GM21576 (cell line): Measurements from ENCODE around the gene DDI2.
"Not testable (repeated sequence)": the region's sequence is repeated elsewhere in the genome, so short reads cannot be mapped to it uniquely, and the experiment has no call there.

Experiments used
- ATAC-seq: cut with Tn5 transposase; IDR thresholded peaks from one replicate; pipeline ENCODE4 v1.9.1; 2021; ENCODE audit warnings: mild to moderate bottlenecking, moderate library complexity; ENCODE audit not compliant: unreplicated experiment

DDI2 gene

DNA sequence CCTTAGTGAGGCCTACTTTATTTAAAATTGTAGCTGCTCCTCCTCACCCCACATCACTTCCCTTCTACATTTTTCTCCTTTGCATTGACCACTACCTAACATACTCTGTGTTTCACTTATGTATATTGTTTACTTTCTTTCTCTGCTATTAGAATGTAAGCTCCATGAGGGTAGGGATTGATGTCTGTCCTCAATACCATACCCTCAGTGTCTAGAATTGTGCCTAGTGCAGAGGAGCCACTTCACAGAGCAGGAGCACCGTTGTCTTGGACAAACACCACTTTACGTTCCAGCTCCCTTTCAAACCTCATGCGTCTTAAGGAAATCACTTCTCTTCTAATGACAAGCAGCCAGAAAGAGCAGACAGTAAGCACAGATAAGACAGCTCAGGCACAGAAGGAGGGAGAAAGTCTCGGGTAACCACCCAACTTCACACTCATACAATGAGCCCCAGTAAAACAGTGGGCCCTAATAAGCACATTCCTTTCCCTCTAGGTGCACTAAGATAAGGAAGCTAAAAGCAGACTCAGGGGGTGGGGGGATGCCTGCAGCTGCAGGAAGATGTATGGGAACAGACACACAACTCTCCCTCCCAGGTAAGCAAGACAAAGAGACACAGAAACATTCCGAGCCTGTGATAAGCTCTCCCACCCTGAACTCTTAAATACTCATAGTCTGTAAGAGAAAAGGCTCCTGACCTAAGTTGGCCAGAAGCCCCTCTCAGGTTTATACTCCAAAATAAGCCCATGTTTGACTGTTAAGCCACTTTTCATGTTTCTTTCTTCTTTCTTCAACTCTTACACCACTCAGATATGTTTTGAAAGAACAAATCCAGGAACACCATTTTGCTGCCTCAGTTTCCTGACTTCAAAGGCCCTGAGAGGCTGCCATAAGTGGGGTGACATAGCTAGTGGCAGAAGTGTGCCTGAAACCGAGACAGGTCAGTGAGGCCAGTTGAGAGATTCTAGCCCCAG is 59.7 kb downstream of the DDI2 start:
- ATAC-seq = no peak

DNA sequence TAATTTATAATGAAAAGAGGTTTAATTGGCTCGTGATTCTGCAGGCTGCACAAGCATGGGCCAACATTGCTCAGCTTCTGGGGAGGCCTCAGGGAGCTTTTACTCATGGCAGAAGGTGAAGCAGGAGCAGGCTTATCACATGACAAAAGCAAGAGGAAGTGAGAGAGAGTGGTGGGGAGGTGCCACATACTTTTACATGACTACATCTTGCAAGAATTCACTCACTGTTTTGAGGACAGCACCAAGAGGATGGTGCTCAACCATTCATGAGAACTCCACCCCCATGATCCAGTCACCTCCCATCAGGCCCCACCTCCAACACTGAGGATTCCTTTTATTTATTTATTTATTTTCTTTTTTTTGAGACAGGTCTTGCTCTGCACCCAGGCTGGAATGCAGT is 61.3 kb downstream of the DDI2 start:
- no peak for ATAC-seq

DNA sequence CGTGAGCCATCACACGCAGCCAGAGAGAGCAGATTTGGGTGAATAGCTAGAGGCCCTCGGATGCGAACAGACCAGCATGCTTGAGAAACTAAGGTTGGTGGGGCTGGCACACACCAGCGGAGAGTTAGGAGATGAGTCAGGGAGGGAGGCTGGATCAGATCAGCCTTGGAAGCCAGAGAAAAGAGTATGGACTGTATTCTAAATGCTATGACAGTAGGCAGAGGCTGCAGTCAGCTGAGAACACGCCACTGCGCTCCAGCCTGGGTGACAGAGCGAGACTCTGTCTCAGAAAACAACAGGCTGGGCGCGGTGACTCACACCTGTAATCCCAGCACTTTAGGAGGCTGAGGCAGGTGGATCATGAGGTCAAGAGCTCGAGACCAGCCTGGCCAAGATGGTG is 62.9 kb downstream of the DDI2 start:
- no peak for ATAC-seq

DNA sequence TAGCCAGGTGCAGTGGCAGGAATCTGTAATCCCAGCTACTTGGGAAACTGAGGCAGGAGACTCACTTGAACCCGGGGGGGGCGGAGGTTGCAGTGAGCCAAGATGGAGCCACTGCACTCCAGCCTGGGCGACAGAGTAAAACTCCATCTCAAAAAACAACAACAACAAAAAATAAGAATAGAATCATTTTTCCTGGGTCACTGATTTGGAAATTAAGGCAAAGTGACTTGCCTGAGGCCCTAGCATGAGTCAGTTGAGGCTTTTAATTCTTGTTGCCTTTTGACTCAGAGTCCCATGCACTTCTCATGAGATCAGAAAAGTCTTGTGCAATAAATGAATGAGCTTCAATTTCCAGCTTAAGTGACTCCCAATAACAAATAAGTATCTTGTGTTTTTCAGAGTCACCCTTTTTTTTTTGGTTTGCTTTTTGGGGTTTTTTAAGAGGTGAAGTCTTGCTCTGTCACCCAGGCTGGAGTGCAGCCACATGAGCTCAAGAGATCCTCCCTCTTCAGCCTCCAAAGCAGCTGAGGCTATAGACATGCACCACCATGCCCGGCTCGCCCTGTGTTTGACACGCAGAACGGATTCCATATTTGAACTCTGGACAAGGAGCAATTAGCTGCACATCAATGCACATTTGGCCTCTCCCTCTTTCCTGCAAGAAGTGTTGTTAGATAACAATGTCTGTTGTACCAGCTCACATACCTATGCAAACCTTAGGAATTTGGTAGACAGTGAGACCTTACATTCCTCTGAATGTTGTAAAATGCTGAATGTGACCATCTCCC is 63.5 kb downstream of the DDI2 start:
- ATAC-seq = no peak

DNA sequence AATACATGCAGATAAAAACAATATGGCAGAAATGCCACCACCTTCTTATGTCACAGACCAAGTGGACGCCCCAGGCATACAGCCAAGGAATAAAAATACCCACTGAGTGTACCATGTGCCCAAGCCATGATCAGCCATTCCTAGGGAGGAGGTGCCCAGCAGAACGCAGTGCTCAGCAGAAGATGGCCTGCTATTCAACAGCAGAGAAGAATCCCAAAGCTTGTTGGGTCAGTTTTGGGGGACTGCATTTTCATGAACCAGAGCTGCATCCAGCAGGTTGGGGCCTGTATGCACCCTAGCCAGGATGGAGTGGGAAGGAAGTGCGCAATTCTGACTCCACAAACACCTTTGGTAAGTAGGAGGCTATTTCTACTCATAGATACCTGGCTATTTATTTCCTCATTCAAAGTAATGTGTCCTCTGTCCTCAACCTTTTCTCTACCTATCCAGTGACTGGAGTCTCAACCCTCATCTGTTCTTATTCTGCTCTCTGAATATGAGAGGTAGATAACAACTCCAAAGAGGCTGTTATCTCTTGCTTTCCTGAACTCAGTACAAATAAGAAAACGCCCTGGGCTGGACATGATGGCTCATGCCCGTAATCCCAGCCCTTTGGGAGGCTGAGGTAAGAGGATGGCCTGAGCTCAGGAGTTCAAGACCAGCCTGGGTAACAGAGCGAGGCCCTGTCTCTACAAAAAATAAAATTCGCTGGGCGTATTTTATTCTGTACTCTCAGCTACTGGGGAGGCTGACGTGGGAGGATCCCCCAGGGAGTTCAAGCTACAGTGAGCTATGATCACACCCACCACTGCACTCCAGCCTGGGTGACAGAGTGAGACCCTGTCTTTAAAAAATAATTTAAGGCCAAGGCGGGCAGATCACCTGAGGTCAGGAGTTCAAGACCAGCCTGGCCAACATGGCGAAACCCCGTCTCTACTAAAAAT is 64.4 kb downstream of the DDI2 start:
- no peak for ATAC-seq

DNA sequence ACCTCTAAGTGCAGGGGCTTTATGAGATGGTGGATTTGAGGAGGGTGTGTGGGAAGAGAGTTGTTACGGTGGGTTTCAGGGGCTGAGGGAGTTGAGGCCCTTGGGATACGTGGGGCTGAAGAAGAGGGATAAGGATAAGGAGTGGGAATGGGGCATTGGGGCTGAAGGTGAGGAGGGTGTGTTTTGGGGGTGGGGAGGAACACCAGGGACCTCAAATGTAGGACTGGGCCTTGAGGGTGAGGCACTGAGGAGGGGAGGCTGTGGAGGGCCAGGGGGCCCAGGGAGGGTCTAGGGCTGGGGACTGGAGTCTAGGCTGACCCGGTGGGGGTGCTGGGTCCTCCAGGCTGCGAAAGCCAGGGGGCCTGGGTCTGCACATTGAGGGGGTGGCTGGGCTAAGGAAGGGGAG is 65.7 kb downstream of the DDI2 start:
- ATAC-seq = no peak

DNA sequence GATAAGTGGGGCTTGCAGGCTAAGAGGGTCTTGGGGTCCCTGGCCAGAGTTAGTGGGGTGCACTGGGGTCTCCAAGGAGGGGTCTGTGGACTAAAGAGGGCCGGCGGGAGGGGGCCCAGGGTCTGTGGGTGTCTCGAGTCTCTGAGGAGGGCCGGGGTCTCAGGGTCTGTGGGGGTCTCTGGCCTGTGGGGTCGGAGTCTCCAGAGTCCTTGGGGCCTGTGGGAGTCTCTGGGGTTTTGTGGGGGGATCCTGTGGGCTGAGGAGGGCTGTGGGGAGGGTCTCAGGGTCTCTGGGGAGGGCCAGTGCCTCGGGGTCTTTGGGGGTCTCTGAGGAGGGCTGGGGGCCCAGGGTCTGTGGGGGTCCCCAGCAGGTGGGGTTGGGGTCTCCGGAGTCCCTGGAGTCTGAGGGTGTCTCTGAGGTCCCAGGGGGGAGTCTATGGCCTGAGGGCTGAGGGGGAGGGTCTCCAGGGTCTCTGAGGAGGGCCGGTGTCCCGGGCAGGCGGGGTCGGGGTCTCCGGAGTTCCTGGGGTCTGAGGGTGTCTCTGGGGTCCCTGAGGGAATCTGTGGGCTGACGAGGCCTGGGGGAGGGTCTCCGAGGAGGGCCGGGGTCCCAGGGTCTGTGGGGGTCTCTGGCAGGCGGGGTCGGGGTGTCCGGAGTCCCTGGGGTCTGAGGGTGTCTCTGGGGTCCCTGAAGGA is 66.2 kb downstream of the DDI2 start:
- no peak for ATAC-seq

DNA sequence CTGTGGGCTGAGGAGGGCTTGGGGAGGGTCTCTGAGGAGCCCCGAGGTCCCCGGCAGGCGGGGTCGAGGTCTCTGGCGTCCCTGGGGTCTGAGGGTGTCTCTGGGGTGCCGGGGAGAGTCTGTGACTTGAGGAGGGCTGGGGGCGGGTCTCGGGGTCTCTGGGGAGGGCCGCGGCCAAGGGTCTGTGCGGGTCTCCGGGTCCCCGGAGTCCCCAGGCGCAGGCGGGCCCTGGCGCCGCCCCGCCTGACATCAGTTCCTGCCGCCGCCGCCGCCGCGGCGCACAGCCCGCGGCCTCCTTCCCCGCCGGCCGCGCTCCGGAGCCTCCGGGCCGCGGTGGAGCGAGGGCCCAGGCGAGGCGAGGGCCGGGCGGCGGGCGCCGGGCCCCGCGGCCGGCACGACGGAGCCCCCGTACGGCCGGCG is 66.8 kb downstream of the DDI2 start, which contains the start of gene PLEKHM2:
Gene PLEKHM2, plus strand, starts transcription at position 279 of the 420 bp plus-strand sequence. CDS start 239 bp downstream, outside the sequence.
- no peak for ATAC-seq

DNA sequence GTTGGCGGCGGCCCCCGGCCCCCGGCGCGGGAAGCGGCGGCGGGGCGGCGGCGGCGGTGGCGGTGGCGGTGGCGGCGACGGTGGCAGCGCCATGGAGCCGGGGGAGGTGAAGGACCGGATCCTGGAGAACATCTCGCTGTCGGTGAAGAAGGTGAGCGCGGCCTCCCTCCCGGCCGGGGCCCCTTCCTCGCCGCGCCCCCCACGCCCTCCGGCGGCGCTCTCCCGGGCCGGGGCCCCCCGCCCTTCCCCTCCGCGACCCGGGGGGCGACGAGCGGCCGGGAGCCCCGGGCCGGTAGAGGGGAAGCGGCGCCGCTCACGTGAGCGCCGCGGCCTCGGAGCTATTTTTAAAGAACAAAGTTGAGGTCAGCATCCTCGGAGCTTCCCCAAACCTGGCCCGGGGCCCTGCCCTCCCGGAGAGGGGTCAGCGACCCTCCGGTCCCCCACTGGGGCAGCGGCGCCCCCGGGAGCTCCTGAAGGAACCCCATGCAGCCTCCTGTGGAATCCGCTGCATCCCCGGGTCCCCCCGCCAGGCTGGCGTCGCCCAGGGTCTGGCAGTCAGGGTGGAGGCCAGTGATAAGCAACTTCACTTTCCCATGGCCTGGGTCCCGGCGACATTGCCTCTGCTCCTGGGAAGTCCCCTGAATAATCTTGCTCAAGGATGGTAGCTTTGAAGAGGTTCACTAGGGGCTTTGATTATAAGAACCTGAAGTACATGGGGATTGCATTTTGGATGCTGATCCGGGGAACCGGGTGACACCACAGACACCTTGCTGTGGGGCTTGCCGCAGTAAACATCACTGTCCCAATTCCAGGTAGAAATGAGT is 67.4 kb downstream of the DDI2 start:
- no peak for ATAC-seq

DNA sequence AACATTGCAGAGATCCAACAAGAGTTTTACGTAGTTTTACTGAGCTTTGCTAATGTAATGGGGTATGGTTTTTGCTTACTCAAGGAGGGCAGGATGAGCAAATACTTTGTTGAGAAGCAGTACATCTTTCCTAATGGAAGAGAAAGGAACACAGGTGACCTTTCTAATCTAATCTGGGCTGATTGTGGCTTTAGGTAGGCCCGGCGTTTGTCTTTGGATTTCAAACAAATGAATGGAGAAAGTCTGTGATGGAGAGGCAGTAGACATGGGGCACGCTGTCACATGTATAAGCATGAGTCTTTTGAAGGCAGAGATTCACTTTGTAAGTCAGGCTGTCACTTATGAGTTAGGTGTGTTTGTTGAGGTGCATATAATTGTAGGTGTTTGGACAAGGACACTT is 68.6 kb downstream of the DDI2 start:
- ATAC-seq = no peak

DNA sequence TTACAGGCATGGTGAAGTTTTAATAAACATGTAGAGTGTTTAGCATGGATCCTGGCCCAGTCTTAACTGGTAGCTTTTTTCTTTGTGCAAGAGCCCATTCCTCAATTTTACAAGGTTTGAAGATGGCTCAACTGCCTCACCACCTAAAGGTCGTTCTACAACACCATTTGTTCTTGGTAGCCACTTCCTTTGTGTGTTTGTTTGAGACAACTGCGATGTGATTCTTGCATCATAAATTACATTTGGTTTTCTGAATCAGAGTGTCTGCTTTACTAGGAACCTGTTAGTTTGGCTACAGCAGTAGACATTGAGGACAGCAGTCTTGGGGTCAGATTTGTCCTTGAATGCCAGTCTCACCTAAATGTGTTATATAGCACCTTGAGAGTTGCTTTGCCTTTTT is 70.2 kb downstream of the DDI2 start:
- no peak for ATAC-seq

DNA sequence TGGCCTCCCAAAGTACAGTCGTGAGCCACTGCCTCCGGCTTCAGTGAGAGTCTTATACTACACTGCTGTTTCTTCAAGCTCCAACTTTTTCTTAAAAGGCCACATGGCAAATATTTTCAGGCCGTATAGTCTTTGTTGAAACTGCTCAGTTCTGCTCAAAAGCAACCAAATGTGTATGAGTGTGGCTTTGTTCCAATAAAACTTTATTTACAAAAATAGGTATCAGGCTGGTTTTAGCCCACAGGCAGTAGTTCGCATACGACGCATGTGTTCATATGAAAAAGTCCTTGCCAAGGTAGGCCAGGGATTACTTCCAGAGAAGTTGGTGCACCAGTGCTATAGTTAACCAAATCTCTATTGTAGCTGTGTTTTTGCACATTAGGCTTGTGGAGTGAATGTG is 73.1 kb downstream of the DDI2 start:
- no peak for ATAC-seq

DNA sequence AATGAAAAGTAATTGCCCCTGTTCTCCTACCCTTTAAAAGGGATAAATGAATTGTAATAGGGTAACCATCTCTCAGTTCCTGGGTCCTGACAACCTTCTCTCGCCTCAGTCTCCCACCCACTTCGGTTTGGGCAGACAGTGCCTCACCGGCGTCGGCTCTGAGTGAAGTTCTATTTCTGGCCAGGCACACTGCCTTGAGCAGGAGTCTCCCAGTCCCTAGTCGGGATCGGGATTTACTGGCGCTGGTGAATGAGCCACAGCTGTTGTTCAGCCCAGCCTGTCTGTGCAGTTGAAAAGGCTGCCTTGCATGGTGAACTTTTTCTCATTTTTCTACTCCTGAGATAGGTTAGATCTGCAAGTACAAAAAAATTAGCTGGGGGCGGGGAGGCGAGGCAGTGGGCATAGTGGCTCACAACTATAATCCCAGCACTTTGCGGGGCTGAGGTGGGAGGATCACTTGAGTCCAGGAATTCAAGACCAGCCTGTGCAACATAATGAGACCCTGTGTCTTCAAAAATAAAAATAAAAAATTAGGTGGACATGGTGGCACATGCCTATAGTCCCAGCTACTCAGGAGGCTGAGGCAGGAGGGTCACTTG is 74.3 kb downstream of the DDI2 start:
- ATAC-seq = no peak

DNA sequence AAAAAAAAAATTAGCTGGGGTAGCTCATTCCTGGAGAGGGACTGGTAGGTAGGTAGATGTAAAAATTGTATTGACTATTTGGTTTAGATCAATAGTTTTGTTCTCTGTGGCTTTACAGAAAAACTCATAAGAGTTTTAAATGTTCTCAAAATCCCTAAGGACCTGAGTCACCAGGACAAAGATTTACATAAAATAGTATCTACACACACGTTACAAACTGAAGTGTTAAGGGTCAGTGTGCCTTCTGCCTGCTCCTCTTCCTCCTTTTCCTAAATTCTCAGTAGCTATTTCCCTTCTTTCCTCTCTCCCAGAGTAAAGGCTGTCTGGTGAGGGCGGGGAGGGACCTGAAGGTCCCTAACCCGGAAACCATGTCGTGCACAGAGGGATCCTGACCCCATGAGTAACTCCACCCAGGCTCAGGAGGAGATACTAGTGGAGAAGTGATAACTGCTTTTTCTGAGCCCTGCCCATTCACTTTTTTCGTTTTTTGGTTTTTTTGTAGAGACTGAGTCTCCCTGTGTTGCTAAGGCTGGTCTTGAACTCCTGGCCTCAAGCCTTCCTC is 74.9 kb downstream of the DDI2 start:
- ATAC-seq = no peak

DNA sequence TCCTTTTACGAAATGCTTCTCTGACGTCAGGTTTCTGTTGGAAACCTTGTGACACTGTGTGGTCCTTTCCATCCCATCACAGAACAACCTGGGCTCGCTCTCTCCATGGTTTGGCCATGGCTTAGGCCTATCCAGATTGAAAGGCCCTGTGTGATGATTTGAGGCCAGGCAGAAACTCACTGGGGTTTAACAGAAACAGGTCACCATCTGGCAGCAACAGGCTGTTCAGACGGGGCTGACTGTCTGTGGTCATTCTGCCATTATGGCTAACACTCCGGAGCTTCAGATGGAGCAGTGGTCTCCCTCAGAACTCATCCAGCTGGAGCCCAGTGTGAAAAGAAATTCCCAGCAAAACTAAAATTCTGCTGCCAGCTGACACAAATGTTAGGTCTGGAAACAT is 76.1 kb downstream of the DDI2 start:
- ATAC-seq = no peak

DNA sequence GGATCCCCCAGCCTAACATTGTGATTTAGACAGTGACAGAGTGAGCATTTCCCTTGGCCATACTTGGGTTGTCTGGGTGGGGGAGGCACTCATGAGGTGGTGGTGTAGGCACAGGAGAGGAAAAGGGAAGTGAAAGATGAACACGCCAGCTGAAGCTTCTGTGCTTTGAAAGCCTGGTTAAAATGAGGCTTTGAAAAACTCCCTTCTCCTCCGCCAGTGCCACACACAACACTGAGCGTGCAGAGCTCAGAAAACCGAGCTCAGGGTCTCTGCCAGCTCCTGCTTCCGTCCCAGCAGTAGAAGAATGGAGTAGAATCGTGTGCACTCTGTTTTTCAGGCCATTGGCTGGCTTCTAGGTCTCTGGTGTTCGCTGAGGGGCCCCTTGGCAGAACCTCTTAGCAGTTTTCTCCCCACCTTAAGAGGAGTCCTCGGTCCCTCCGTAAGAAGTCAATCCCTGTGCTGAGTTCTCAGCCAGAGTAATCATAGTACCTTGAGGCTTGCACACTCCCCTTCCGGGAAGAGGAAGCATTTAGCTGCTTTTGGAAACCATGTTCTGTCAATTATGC is 79.8 kb downstream of the DDI2 start:
- ATAC-seq = peak; percentile 87

DNA sequence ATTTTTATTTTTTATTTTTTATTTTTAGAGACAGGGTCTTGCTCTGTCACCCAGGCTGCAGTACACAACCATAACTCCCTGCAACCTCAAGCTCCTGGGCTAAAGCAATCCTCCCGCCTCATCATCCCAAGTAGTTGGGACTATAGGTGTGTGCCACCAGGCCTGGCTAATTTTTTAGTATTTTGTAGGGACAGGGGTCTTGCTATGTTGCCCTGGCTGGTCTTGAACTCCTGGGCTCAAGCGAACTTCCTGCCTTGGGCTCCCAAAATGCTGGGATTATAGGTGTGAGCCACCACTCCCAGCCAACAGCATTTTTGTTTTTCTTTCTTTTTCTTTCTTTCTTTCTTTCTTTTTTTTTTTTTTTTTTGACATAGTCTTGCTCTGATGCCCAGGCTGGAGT is 80.9 kb downstream of the DDI2 start:
- ATAC-seq = no peak

DNA sequence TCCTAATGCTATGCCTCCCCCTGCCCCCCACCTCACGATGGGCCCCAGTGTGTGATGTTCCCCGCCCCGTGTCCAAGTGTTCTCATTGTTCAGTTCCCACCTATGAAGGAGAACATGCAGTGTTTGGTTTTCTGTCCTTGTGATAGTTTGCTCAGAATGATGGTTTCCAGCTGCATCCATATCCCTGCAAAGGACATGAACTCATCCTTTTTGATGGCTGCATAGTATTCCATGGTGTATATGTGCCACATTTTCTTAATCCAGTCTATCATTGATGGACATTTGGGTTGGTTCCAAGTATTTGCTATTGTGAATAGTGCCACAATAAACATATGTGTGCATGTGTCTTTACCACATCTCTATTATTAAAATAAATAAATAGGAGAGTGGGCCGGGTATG is 82.1 kb downstream of the DDI2 start:
- not testable (repeated sequence) for ATAC-seq
